Esophagus squamous epithelium (tissue), 5 donors: Measurements from ENCODE around the gene ZNF592. TPM values are rescaled to one million over a fixed set of nuclear protein-coding genes. Genes with fewer than 3 reads are reported as not detected.

ENCODE experiments used
- DNase-seq: peaks from one replicate; lab custom pipeline; 2025; lab: John Stamatoyannopoulos, UW
- H3K27ac ChIP-seq, 4 donors: fragments of 200-600 bp; sonication (generic); one replicate each; pipeline ENCODE4 v1.5.1; 2016 to 2019; ENCODE audit warnings: mild to moderate bottlenecking in 1 of 4
- H3K27me3 ChIP-seq, 4 donors: fragments of 200-600 bp; sonication (generic); 1 replicate in 3 of 4; 2 replicates in 1 of 4; pipeline versions ENCODE4 v1.5.1 to v1.6.0; 2017 to 2021; ENCODE audit warnings: antibody characterized with exemption in 1 of 4
- H3K36me3 ChIP-seq, 3 donors: fragments of 200-600 bp; sonication (generic); one replicate each; pipeline ENCODE4 v1.5.1; 2016 to 2019
- H3K4me1 ChIP-seq, 3 donors: fragments of 200-600 bp; sonication (generic); one replicate each; pipeline ENCODE4 v1.5.1; 2017 to 2019
- H3K4me3 ChIP-seq, 4 donors: fragments of 200-600 bp; sonication (generic); 1 replicate in 3 of 4; 2 replicates in 1 of 4; pipeline ENCODE4 v1.5.1; 2016 to 2019; ENCODE audit warnings: mild to moderate bottlenecking in 2 of 4, moderate library complexity in 1 of 4
- H3K9me3 ChIP-seq, 3 donors: fragments of 200-600 bp; sonication (generic); one replicate each; pipeline ENCODE4 v1.5.1; 2016 to 2019
- CTCF ChIP-seq, 6 experiments: fragments of 450-650 bp in 4 of 6; fragments of 200-600 bp in 2 of 6; sonication (generic) in 2 of 6; IDR thresholded peaks; one replicate each; pipeline ENCODE4 v1.5.1; 2016 to 2019; ENCODE audit warnings: antibody characterized with exemption in 6 of 6, mild to moderate bottlenecking in 4 of 6, moderate library complexity in 4 of 6
- POLR2A ChIP-seq, 4 donors: fragments of 450-650 bp; IDR thresholded peaks; one replicate each; pipeline ENCODE4 v1.6.1; 2017; ENCODE audit warnings: antibody characterized with exemption in 4 of 4, mild to moderate bottlenecking in 4 of 4, moderate library complexity in 3 of 4
- WGBS, 2 donors: methylation state at CpG; one replicate each; pipeline ENCODE4 v1.1.5; 2018; 5-methylcytosine and 5-hydroxymethylcytosine counted together
- intact Hi-C: fragments of 100-400 bp; cut with DNase I; formaldehyde crosslinking; loops from one replicate; pipeline ENCODE4 v1.15.0; 2022
- total RNA-seq, 4 donors: library from RNA; depleted of rRNA; stranded (reverse); fragments of >200 nt; gene quantifications; one replicate each; pipeline ENCODE4 v1.1.0, GENCODE V29; 2016
- donor health status: DM: yes; HTN: yes; CAD: no.

Gene ZNF592
- total RNA-seq, 4 donors from 2014 or later, result 8.0 to 12.2 (median 10.3) TPM

GRCh38 chr15:84784262-84784661, 35.9 kb downstream of the ZNF592 start:
- no peaks in the 10 kb centered on the region for H3K9me3 ChIP-seq
- intact Hi-C loops, result no loop called here
- 87 to 99% methylated on average over 3 to 8 of the region's 17 CpGs for WGBS, 2 donors
- no peak for DNase-seq
- H3K27ac ChIP-seq, result no peak overlapping the region
- peaks cover 0 to 25% (median 11%) of the 10 kb centered on the region in 3 donors for H3K4me1 ChIP-seq
- H3K36me3 ChIP-seq, result peaks cover 24 to 66% (median 31%) of the 10 kb centered on the region in 3 donors
- no peak for TF ChIP-seq CTCF (IDR thresholded peaks at IDR 0.05)
- no peak for TF ChIP-seq POLR2A (IDR thresholded peaks at IDR 0.05)
- H3K27me3 ChIP-seq, result no peaks in the 10 kb centered on the region
- H3K4me3 ChIP-seq, result no peak overlapping the region

GRCh38 chr15:84785053-84785452, 36.7 kb downstream of the ZNF592 start:
- no peaks in the 10 kb centered on the region for H3K27me3 ChIP-seq
- no peak for TF ChIP-seq CTCF (IDR thresholded peaks at IDR 0.05)
- TF ChIP-seq POLR2A (IDR thresholded peaks at IDR 0.05), result no peak
- intact Hi-C loops, result no loop called here
- no peaks in the 10 kb centered on the region for H3K9me3 ChIP-seq
- no peak overlapping the region for H3K27ac ChIP-seq
- WGBS, 2 donors, result 82 to 84% methylated on average over 5 of the region's 5 CpGs
- H3K4me3 ChIP-seq, result no peak overlapping the region
- H3K36me3 ChIP-seq, result peaks cover 24 to 67% (median 31%) of the 10 kb centered on the region in 3 donors
- DNase-seq, result no peak
- H3K4me1 ChIP-seq, result peaks cover 0 to 25% (median 11%) of the 10 kb centered on the region in 3 donors

GRCh38 chr15:84788500-84788899, 40.1 kb downstream of the ZNF592 start:
- intact Hi-C loops, result no loop called here
- Histone ChIP-seq H3K4me1 (peaks cover 0 to 25% (median 11%) of the 10 kb centered on the region in 3 donors), H3K27ac (no peak overlapping the region), H3K4me3 (no peak overlapping the region), H3K27me3 (no peaks in the 10 kb centered on the region), H3K36me3 (peaks cover 13 to 75% (median 22%) of the 10 kb centered on the region in 3 donors), H3K9me3 (no peaks in the 10 kb centered on the region)
- no peak for DNase-seq
- no peak for TF ChIP-seq POLR2A (IDR thresholded peaks at IDR 0.05)
- TF ChIP-seq CTCF (IDR thresholded peaks at IDR 0.05), result no peak
- 52 to 57% methylated on average over 2 of the region's 2 CpGs for WGBS, 2 donors

- no peak overlapping the region for H3K4me3 ChIP-seq
- no peaks in the 10 kb centered on the region for H3K27me3 ChIP-seq
- peaks cover 0 to 25% (median 11%) of the 10 kb centered on the region in 3 donors for H3K4me1 ChIP-seq
- WGBS, 2 donors, result 86 to 90% methylated on average over 3 to 4 of the region's 5 CpGs
- H3K9me3 ChIP-seq, result no peaks in the 10 kb centered on the region
- no peak overlapping the region for H3K27ac ChIP-seq
- H3K36me3 ChIP-seq, result peaks cover under 1 to 75% (median 9%) of the 10 kb centered on the region in 3 donors
- intact Hi-C loops, result no loop called here
- TF ChIP-seq CTCF (IDR thresholded peaks at IDR 0.05) (no peak), POLR2A (IDR thresholded peaks at IDR 0.05) (no peak)
- DNase-seq, result no peak
These were observed 41.4 kb downstream of the ZNF592 start for GRCh38 chr15:84789762-84790161.

- 90 to 98% methylated on average over 4 of the region's 4 CpGs for WGBS, 2 donors
- no peak overlapping the region for H3K4me3 ChIP-seq
- no peaks in the 10 kb centered on the region for H3K9me3 ChIP-seq
- no peak overlapping the region for H3K27ac ChIP-seq
- intact Hi-C loops, result no loop called here
- H3K36me3 ChIP-seq, result peaks cover 0 to 74% (median 14%) of the 10 kb centered on the region in 3 donors
- peaks cover 0 to 18% (median 7%) of the 10 kb centered on the region in 3 donors for H3K4me1 ChIP-seq
- TF ChIP-seq POLR2A (IDR thresholded peaks at IDR 0.05) (no peak), CTCF (IDR thresholded peaks at IDR 0.05) (no peak)
- no peaks in the 10 kb centered on the region for H3K27me3 ChIP-seq
- no peak for DNase-seq
These were observed 42.3 kb downstream of the ZNF592 start for GRCh38 chr15:84790676-84791075.
